Fibroblast of the conjunctiva (primary cell): ENCODE measurements around the gene HBP1.
"Not testable (repeated sequence)": the region's sequence is repeated elsewhere in the genome, so short reads cannot be mapped to it uniquely, and the experiment has no call there.

Experiments
- DNase-seq: peaks from one replicate; pipeline ENCODE4 v3.0.0-alpha.2; 2010; ENCODE audit warnings: low read depth

The HBP1 gene

GRCh38 chr7:107185716-107186115, 16.9 kb downstream of the HBP1 start:
- DNase-seq: no peak

DNA sequence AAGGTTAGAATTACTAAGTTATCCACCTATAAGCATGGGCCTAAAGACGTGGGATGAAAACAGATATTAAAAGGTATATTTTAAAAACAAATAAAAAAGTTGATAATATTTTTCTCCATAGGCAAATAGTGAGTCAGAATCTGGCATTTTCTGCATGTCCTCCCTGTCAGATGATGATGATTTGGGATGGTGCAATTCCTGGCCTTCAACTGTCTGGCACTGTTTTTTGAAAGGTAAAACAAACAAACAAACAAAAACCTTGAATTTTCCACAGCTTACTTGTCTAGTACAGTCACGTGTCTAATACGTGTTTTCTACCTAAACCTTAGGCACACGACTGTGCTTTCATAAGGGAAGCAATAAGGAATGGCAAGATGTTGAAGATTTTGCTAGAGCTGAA, 17.4 kb downstream of the HBP1 start:
- DNase-seq: no peak

GRCh38 chr7:107187774-107188173, 19.0 kb downstream of the HBP1 start:
- DNase-seq: no peak

GRCh38 chr7:107190090-107190489, 21.3 kb downstream of the HBP1 start:
- DNase-seq: no peak

DNA sequence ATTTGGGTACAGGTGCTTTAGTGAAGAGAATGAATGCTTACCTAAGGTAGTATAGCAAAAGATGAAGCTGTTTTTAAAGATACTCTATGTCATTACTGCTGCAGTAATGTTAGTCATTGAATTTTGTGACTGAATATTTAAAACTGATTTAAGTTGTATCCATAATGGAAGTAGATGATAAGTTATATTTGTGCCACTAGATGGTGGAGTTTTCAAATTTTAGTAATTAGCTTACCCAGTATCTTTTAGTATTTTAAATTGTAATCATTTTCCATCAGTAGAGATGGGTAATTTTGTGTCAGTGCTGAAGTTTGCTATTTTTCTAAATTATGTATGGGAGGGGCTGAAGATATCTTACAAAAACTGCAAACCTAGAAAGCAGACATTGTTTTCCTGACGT, 25.2 kb downstream of the HBP1 start:
- no peak for DNase-seq

GRCh38 chr7:107196834-107197610, 28.2 kb downstream of the HBP1 start:
- DNase-seq: no peak

GRCh38 chr7:107201795-107202450, 33.1 kb downstream of the HBP1 start:
- no peak for DNase-seq

DNA sequence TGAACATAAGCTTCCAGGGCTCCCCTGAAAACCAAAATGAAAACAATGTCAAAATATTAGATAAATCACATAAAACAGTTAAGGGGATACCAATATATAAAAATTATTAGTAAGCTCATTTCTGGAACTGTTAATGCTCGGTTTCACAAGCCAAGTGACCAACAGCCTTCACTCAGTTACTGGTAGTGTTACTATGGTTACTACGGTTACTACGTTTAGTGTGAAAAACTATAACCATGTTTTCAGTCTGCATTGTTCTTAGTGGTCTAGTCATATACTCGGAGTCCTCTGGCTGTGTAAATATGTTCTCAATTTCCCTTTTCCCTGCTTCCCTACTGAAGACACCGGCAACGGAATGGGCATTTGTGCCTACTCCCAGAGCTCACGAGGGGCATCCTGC, 34.8 kb downstream of the HBP1 start:
- no peak for DNase-seq

DNA sequence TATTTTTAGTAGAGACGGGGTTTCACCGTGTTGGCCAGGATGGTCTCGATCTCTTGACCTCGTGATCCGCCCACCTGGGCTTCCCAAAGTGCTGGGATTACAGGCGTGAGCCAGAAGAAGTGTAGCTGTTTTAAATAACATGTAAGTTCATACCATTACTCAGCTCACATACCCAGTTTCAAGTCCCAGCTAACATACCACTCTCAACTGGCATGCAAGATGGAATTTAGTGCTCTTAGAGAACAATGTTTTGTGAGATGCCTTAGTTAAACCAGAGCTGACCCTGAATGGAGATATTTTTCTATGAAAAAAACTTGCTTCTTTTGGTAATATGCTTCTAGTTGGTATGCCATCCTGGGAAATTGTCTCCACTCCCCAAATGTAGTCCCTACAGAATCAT, 37.3 kb downstream of the HBP1 start:
- DNase-seq: no peak

DNA sequence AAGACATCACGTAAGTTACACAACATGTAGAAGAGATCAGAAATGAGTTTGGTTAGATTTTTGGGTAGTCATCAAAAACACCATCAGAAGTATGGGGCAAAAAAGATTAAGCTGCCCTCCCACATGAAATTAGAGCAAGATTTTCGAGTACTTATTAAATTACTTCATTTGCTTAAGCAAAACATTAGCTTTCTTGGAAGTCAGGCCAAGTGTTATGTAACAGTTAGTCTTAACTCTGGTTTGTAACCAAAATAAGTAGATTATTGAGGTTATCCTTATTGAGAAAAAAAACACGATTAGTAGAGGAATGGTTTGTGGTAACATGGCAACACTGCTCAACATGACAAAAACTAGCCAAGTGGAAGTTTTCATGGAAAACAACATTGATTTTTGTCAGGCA, 37.9 kb downstream of the HBP1 start:
- no peak for DNase-seq

GRCh38 chr7:107207459-107207858, 38.7 kb downstream of the HBP1 start:
- DNase-seq: no peak

DNA sequence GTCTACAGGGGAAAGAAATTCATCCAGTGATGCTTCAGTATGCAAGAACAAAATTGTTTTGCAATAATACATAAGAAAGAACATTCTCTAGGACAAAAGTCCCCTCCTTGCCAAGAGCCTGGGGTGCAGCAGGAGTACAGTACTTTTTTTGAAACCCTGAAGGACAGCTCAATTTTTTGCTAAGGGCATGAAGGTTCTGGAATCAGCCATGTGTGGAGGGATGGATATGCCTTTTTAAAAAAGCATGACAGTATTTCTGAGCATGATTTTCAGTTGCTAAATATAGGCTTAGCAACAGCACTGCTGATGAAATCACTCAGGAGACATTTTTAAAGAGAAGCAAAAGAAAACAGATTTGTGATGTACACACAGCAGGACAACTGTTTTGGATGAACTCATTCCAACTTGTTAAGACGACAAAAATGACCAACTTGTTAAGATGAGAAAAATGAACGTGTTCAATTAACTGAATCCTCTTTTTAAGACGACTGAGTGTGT, 39.3 kb downstream of the HBP1 start:
- DNase-seq: peak; percentile 37

DNA sequence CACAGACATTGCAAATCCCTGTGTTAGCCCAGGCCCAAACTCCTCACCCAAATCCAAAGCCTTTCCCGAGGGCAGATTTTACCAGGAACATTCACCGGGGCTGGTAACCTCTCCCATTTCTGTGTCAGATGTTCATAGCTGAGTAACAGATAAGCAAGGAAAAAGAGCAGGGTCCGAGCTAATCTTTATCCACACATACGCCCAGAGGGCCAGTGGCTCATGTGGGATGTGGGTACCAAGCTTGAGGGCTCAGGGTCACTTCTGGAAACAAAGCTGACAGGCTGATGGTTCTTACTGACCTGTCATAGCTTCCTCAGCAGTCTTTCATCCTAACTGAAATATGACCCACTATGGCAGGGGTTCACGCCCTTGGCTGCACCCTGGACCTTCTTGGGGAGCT, 39.8 kb downstream of the HBP1 start:
- DNase-seq: no peak

GRCh38 chr7:107209565-107209964, 40.8 kb downstream of the HBP1 start:
- no peak for DNase-seq

DNA sequence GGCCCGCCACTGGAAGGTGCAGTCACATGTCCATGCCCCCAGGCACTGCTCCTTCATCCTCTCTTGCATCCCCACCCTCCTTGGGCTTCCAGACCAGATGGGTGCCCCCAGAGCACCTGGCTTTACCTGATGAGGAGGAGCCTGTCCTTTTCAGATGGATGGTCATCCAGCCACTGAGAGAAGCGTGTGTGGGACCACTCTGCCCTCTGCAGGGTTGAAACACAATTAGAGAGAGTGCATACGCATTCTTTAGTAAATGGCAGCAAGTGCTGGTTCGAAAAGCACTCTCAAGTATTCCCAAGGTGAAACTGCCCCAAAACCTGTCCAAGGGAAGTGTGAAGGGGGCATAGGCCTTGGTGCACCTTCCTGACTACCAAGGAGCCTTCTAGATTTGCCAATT, 41.6 kb downstream of the HBP1 start:
- DNase-seq: no peak

DNA sequence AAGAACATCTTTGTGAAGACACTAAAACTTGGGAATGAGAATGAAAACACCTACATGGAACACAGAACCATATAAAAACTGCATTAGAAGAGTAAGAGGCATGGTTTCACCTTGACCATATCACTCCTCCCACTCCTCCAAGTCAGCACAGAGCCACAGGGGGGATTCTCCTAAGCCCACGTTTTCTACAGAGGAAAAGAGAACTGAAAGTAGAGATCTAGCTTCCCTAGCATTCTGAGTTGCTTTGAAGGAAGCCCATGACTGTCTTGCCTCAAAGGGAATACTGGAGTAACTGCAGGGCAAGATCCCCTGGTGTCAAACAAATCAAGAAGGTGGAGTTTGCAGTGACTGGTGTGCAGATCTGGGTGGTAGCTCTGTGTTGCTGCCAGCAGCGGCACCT, 43.9 kb downstream of the HBP1 start:
- DNase-seq: no peak

GRCh38 chr7:107213193-107213788, 44.5 kb downstream of the HBP1 start:
- DNase-seq: no peak

DNA sequence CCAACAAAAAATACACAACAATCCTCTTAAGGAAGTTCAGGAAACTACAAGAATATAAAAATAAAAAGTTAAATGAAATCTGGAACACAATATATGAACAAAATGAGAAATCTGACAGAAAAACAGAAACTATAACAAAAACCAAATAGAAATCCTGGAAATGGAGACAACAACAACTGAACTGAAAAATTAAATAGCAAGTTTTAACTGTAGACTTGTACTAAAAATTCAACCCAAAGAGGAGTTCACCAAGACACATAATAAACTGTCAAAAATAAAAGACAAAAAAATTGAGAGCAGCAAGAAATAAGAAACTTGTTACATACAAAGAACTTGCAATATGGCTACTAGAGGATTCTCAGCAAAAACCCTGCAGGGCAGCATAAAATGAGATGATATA, 45.1 kb downstream of the HBP1 start:
- DNase-seq: no peak

GRCh38 chr7:107219563-107220244, 50.9 kb downstream of the HBP1 start:
- no peak for DNase-seq

- no peak for DNase-seq
Observed at GRCh38 chr7:107220356-107220755, 51.6 kb downstream of the HBP1 start.

- DNase-seq: not testable (repeated sequence)
Observed at GRCh38 chr7:107220806-107221205, 52.0 kb downstream of the HBP1 start.

DNA sequence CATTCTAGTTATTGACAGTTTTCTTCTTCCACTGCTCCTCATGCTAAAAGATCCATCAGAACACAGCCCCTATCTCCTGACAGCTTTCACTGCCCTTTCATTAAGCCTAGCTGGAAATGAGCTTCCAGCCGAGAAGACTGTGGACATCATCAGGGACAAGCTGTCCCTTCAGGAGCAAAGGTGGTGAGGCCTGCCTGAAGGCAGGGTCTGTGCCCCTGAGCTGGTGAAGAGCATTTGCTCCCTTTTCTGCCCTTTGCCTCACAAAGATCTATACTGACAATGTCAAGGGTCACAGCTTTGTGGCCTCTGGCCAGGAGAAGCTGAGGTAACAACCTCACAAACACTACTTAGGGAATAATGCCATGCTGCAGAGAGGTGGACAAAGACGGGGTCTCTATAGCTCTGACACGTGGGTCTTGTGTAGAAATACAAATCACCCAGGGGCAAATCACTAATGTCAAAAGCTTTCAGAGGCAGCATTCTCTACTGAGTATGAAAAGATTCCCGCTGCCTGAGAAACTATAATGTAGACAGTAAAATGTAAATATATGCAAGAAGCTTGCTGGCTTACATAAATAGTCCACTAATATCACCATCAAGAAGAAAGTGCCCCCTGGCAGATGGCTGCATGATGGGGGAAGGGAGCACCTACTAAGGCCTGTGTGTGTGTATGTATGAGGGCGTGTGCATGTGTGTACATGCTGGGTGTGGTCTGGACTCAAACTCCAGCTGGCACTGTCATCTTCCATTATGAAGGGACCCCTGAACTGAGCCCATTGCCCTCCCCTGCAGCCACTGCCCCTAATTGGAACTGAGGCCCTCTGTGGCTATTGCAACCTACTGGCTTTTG, 55.8 kb downstream of the HBP1 start:
- no peak for DNase-seq
